ENCODE data around the gene RABAC1.

The RABAC1 gene

GRCh38 chr19:41926028-41926762 lies 32.9 kb downstream of the RABAC1 start:
- 25% methylated on average over 27 of the region's 27 CpGs for WGBS
- Histone ChIP-seq H3K27me3 (ENCODE audit: insufficient read depth, low read length) (peaks cover 97% of the 10 kb centered on the region), H3K36me3 (ENCODE audit: insufficient read depth, low read length) (no peaks in the 10 kb centered on the region), H3K4me3 (ENCODE audit: low read length) (no peak overlapping the region), H3K27ac (ENCODE audit: low read depth, low read length) (no peak overlapping the region), H3K4me1 (ENCODE audit: insufficient read depth, low read length) (peaks cover 4% of the 10 kb centered on the region; the same call in 1 of the 2 replicates), H3K9ac (ENCODE audit: low read depth, low read length) (no peak overlapping the region), H3K9me3 (ENCODE audit: insufficient read depth, low read depth, low read length) (no peaks in the 10 kb centered on the region)

GRCh38 chr19:41925208-41926003 lies 33.7 kb downstream of the RABAC1 start:
- Histone ChIP-seq H3K27ac (ENCODE audit: low read depth, low read length) (no peak overlapping the region), H3K9ac (ENCODE audit: low read depth, low read length) (no peak overlapping the region), H3K4me1 (ENCODE audit: insufficient read depth, low read length) (peaks cover 4% of the 10 kb centered on the region; the same call in 1 of the 2 replicates), H3K9me3 (ENCODE audit: insufficient read depth, low read depth, low read length) (no peaks in the 10 kb centered on the region), H3K36me3 (ENCODE audit: insufficient read depth, low read length) (no peaks in the 10 kb centered on the region), H3K27me3 (ENCODE audit: insufficient read depth, low read length) (peaks cover 97% of the 10 kb centered on the region), H3K4me3 (ENCODE audit: low read length) (no peak overlapping the region)
- WGBS = 53% methylated on average over 7 of the region's 7 CpGs

GRCh38 chr19:41924151-41925145 lies 34.7 kb downstream of the RABAC1 start:
- no peaks in the 10 kb centered on the region for H3K36me3 ChIP-seq (ENCODE audit: insufficient read depth, low read length)
- no peak overlapping the region for H3K4me3 ChIP-seq (ENCODE audit: low read length)
- peaks cover 97% of the 10 kb centered on the region for H3K27me3 ChIP-seq (ENCODE audit: insufficient read depth, low read length)
- WGBS = 49% methylated on average over 12 of the region's 13 CpGs
- H3K27ac ChIP-seq (ENCODE audit: low read depth, low read length) = no peak overlapping the region
- H3K9me3 ChIP-seq (ENCODE audit: insufficient read depth, low read depth, low read length) = no peaks in the 10 kb centered on the region
- H3K9ac ChIP-seq (ENCODE audit: low read depth, low read length) = no peak overlapping the region
- H3K4me1 ChIP-seq (ENCODE audit: insufficient read depth, low read length) = peaks cover 4% of the 10 kb centered on the region; the same call in 1 of the 2 replicates

- Histone ChIP-seq H3K9ac (ENCODE audit: low read depth, low read length) (no peak overlapping the region), H3K27me3 (ENCODE audit: insufficient read depth, low read length) (peaks cover 97% of the 10 kb centered on the region), H3K4me1 (ENCODE audit: insufficient read depth, low read length) (peaks cover 4% of the 10 kb centered on the region; the same call in 1 of the 2 replicates), H3K4me3 (ENCODE audit: low read length) (no peak overlapping the region), H3K9me3 (ENCODE audit: insufficient read depth, low read depth, low read length) (no peaks in the 10 kb centered on the region), H3K27ac (ENCODE audit: low read depth, low read length) (no peak overlapping the region), H3K36me3 (ENCODE audit: insufficient read depth, low read length) (no peaks in the 10 kb centered on the region)
- 45% methylated on average over 5 of the region's 6 CpGs for whole genome bisulfite sequencing
These were observed 35.9 kb downstream of the RABAC1 start for GRCh38 chr19:41923045-41923788.

- H3K4me1 ChIP-seq (ENCODE audit: insufficient read depth, low read length) = peaks cover 4% of the 10 kb centered on the region; the same call in 1 of the 2 replicates
- no peak overlapping the region for H3K4me3 ChIP-seq (ENCODE audit: low read length)
- peaks cover 97% of the 10 kb centered on the region for H3K27me3 ChIP-seq (ENCODE audit: insufficient read depth, low read length)
- H3K27ac ChIP-seq (ENCODE audit: low read depth, low read length) = no peak overlapping the region
- no peaks in the 10 kb centered on the region for H3K36me3 ChIP-seq (ENCODE audit: insufficient read depth, low read length)
- H3K9ac ChIP-seq (ENCODE audit: low read depth, low read length) = no peak overlapping the region
- WGBS = 31% methylated on average over 18 of the region's 18 CpGs
- H3K9me3 ChIP-seq (ENCODE audit: insufficient read depth, low read depth, low read length) = no peaks in the 10 kb centered on the region
These were observed 36.5 kb downstream of the RABAC1 start for GRCh38 chr19:41922585-41922984.

GRCh38 chr19:41921577-41922576 lies 37.2 kb downstream of the RABAC1 start:
- 21% methylated on average over 21 of the region's 22 CpGs for WGBS
- no peaks in the 10 kb centered on the region for H3K9me3 ChIP-seq (ENCODE audit: insufficient read depth, low read depth, low read length)
- no peaks in the 10 kb centered on the region for H3K36me3 ChIP-seq (ENCODE audit: insufficient read depth, low read length)
- H3K9ac ChIP-seq (ENCODE audit: low read depth, low read length) = no peak overlapping the region
- peaks cover 97% of the 10 kb centered on the region for H3K27me3 ChIP-seq (ENCODE audit: insufficient read depth, low read length)
- H3K4me1 ChIP-seq (ENCODE audit: insufficient read depth, low read length) = 0 out of 2 replicates have a peak, but pooled peaks cover 4% of the 10 kb centered on the region
- no peak overlapping the region for H3K4me3 ChIP-seq (ENCODE audit: low read length)
- H3K27ac ChIP-seq (ENCODE audit: low read depth, low read length) = no peak overlapping the region

- Histone ChIP-seq H3K36me3 (ENCODE audit: insufficient read depth, low read length) (no peaks in the 10 kb centered on the region), H3K9ac (ENCODE audit: low read depth, low read length) (no peak overlapping the region), H3K9me3 (ENCODE audit: insufficient read depth, low read depth, low read length) (no peaks in the 10 kb centered on the region), H3K27me3 (ENCODE audit: insufficient read depth, low read length) (peaks cover 97% of the 10 kb centered on the region), H3K4me3 (ENCODE audit: low read length) (no peak overlapping the region), H3K4me1 (ENCODE audit: insufficient read depth, low read length) (0 out of 2 replicates have a peak, but pooled peaks cover 4% of the 10 kb centered on the region), H3K27ac (ENCODE audit: low read depth, low read length) (no peak overlapping the region)
- WGBS = 28% methylated on average over 26 of the region's 26 CpGs
These were observed 38.1 kb downstream of the RABAC1 start for GRCh38 chr19:41920882-41921576.

- 93% methylated on average over 33 of the region's 33 CpGs for WGBS
- no peak overlapping the region for H3K27ac ChIP-seq (ENCODE audit: low read depth, low read length)
These were observed 39.0 kb downstream of the RABAC1 start for GRCh38 chr19:41919948-41920712.

More at GRCh38 chr19:41919948-41920712, 39.0 kb downstream of the RABAC1 start:
- Histone ChIP-seq H3K4me3 (ENCODE audit: low read length) (no peak overlapping the region), H3K9ac (ENCODE audit: low read depth, low read length) (no peak overlapping the region), H3K9me3 (ENCODE audit: insufficient read depth, low read depth, low read length) (no peaks in the 10 kb centered on the region), H3K4me1 (ENCODE audit: insufficient read depth, low read length) (0 out of 2 replicates have a peak, but pooled peaks cover 4% of the 10 kb centered on the region), H3K36me3 (ENCODE audit: insufficient read depth, low read length) (no peaks in the 10 kb centered on the region), H3K27me3 (ENCODE audit: insufficient read depth, low read length) (peaks cover 97% of the 10 kb centered on the region)
